SHP77 treated with DMSO at 0.1 percent for 48 hours (cell line): ENCODE measurements around the gene NFIC.
A peak's percentile ranks its signal among the peaks of the same experiment; 100 is the strongest.
"Not testable (repeated sequence)": the region's sequence is repeated elsewhere in the genome, so short reads cannot be mapped to it uniquely, and the experiment has no call there.

Experiments used
- DNase-seq: peaks from one replicate; lab custom pipeline; 2025; lab: John Stamatoyannopoulos, UW

The NFIC gene

DNA sequence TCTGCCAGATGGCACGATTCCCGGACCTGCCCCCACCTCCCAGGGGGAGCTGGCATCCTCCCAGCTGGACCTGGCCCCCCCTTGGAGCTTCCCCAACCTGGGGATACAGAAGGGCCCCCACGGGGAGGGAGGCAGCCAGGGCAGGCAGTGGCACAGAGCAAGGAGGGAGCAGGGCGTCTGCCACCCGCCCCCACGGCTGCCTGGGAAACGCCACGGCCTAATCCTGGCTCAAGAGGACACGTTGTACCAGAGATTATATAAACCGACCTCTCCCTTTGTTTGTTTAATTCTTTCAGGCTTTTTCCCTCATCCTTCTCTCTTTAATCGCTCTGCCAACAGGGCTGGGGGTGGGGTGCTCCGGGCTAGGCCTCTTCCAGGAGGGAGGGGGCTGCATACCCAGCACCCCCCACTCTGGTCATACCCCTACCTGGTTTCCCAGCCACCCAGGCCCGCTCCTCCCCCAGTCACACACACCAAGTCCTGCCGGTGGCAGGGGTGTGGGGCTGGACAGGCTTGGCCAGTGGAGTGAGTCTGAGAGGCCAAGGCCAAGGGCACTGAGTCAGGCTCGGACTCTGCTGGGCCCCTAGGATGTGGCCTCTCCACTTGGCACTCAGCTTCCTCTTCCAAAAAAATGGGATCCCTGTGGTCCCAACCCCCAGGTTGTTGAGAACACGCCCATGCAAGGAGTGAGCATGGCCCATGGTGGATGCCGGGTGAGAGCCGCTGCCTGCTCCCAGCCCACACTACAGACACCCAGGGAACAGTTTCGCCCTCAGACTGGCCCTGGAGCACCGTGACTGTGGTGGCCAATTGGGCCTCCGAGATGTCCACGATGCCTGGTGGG is 29.5 kb upstream of the NFIC start:
- DNase-seq = no peak

GRCh38 chr19:3338541-3339181 is 27.7 kb upstream of the NFIC start:
- DNase-seq = no peak

- no peak for DNase-seq
Measured at GRCh38 chr19:3340340-3340739, 26.0 kb upstream of the NFIC start.

DNA sequence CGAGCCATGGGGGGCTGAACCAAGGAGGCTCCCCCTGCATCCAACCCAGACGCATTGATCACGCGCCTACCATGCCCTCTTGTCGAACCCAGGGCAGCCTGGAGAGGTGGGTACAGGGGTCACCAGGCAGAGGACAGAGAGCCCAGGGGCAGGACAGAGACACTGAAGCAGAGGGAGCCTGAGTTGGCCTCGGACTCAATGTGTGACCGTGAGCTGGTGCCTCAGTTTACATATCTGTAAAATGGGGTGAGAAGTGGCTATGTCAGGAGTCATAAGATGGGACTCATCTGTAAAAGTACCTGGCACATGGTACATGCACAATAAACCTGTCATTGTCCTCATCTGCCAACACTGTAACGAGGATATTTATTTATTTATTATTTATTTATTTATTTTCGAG is 24.1 kb upstream of the NFIC start:
- no peak for DNase-seq

GRCh38 chr19:3342962-3343361 is 23.4 kb upstream of the NFIC start:
- DNase-seq = not testable (repeated sequence)

GRCh38 chr19:3343619-3344502 is 22.5 kb upstream of the NFIC start:
- DNase-seq = peak; percentile 86

- no peak for DNase-seq
Measured at GRCh38 chr19:3344608-3345598, 21.5 kb upstream of the NFIC start.

GRCh38 chr19:3345850-3346460 is 20.4 kb upstream of the NFIC start:
- no peak for DNase-seq

GRCh38 chr19:3346677-3347353 is 19.6 kb upstream of the NFIC start:
- no peak for DNase-seq

- DNase-seq = no peak
Measured at GRCh38 chr19:3348042-3348441, 18.3 kb upstream of the NFIC start.

DNA sequence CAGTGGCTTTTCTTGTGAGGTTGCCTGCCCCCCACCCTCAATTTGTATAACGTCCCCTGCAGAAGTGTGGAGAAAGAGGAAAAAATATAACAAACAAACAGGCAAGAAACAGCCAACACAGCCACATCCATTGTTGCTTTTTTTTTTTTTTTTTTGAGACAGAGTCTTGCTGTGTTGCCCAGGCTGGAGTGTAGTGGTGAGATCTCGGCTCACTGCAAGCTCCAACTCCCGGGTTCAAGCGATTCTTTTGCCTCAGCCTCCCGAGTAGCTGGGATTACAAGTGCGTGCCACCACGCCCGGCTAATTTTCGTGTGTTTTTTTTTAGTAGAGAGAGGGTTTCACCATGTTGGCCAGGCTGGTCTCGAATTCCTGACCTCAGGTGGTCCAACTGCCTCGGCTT is 17.9 kb upstream of the NFIC start:
- not testable (repeated sequence) for DNase-seq

DNA sequence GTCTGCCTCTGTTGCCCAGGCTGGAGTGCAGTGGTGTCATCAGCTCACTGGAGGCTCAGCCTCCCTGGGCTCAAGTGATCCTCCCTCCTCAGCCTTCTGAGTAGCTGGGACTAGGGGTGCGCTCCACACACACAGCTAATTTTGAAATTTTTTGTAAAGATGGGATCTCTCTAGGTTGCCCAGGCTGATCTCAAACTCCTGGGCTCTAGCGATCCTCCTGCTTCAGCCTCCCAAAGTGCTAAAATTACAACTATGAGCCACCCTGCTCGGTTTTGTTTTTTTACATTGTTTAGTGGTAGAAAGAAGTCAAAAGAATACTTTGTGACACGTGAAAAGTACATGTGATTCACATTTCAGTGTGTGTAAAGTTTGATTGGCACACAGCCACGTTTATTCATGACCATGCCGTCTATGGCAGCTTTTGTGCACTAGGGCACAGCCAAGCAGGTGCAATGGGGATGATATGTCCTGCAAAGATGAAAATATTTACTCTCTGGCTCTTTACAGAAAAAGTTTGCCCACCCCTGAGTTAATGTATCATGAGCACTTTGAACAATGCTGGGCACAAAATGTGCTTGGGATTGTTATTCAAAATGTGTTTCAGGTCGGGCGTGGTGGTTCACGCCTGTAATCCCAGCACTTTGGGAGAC is 16.2 kb upstream of the NFIC start:
- no peak for DNase-seq

DNA sequence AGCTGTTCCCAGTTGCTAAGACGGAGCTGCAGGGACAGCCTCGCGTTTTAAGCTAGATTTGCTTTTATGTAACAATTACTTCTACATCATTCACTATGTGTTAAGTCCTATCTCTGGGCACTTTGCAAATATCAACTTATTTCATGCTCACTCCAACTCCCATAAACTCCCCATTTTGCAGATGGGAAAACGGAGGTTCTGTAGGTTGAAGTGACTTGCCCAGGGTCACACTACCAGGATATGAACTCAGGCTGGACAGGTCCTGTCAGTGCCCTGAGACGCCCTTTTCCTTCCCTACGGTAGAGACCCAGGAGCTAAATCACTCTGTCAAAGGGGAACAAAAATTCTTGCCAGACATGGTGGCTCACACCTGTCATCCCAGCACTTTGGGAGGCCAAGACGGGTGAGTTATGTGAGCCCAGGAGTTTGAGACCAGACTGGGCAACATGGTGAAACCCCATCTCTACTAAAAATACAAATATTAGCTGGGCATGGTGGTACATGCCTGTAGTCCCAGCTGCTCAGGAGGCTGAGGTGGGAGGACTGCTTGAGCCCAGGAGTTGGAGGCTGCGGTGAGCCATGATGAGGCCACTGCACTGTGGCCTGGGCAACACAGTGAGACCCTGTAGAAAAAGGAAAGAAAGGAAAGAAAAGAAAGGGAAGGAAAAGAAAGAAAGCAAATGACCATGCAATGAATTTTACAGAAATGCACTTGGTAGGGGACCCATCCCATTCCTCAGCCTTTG is 14.5 kb upstream of the NFIC start:
- no peak for DNase-seq

DNA sequence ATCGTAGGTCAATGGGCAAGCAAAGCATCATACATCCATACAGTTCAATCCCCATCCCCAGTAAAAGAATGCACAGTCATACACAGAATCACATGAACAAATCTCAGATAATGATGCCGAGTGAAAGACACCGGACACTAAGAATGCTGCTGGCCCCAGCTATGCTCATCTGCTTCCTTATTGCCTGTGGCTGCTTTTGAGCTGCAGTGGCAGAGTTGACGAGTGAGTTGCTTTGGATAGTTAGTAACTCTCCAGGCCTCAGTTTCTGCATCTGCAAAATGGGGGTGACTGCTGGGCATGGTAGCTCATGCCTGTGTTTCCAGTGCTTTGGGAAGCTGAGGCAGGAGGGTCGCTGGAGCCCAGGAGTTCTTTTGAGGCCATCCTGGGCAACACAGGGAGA is 12.9 kb upstream of the NFIC start:
- DNase-seq = no peak

GRCh38 chr19:3356805-3357204 is 9.6 kb upstream of the NFIC start:
- no peak for DNase-seq

DNA sequence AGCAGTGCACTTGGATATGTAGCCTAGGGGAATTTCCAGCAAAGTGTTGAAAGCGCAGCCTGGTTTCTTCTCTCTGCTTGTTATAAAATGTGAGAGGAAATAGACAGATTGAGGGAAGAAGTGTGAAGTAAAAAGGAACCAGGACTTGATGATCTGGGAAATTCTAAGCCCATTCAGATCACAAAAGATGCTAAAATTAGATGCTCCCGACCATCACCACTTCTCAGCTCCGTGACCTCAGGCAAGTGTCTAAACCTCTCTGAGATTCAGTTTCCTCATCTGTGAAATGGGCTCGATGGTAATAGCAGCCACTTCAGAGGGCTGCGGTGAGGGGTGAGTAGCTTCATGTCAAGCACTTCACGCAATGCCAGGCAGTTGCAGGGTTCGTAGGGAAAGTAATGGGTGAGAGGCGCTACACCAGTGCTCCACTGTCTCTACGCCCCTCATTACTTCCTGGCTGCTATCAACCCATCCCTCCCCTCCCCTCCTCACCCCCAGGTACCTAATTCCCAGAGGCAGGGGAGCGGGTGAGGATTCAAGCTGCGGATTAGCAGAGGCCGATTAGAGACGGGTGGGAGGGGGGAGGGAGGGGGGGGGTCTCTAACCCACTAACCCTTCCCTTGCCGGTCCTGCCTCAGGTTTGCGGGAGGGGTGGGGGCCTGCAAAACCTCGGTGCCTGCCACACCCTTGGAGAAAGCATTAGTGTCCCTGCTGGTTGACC is 9.0 kb upstream of the NFIC start:
- no peak for DNase-seq

GRCh38 chr19:3357992-3358688 is 8.2 kb upstream of the NFIC start:
- no peak for DNase-seq

GRCh38 chr19:3358689-3359014 is 7.7 kb upstream of the NFIC start:
- DNase-seq = no peak
